ENCODE measurements around the gene ATG5. TPM values are rescaled to one million over a fixed set of nuclear protein-coding genes. Genes with fewer than 3 reads are reported as not detected.

Gene ATG5
- polyA plus RNA-seq, 1 donor (not counting 4 experiments of a cell fraction or from before 2014, with no cell fraction given): 60.0 TPM

DNA sequence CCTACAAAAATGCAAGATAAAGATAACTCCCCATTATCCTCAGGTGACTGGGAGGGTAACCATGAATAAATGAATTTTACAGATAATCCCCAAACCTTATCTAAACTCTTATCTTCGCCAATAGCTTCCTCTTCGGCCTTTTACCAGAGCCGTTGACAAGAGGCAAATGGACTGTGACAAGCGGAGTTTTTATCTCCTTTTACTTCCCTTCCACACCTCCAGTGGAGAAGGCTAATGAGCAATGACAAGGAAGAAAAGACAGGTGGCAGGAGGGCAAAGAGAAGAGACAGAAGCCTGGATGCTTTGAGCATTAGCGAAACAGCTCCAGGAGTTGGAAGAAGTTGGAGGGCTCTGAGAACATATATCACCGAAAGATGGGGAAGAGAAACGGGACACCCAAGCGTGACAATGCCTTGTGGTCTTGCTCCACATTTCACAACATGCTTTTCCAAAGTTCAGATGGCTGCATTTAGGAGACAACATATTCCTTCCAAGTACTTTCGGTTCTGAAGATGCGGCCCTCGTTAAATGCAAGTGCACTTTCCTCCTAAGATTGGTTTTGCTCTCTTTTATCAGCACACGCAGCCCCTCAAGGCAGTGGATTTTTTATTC, 170.2 kb downstream of the ATG5 start:
- Histone ChIP-seq H3K27me3 (ENCODE audit: control insufficient read depth, extremely low read depth, insufficient read depth, low read length) (no peaks in the 10 kb centered on the region), H3K9me1 (ENCODE audit: control insufficient read depth, extremely low read depth, insufficient read depth, low read length) (no peaks in the 10 kb centered on the region), H3K4me1 (ENCODE audit: control insufficient read depth, extremely low read depth, insufficient read depth, low read length) (peaks cover 13% of the 10 kb centered on the region), H2AFZ (ENCODE audit: control insufficient read depth, low read length) (no peak overlapping the region), H3K4me2 (ENCODE audit: control insufficient read depth, extremely low read depth, insufficient read depth, low read depth, low read length) (no peak overlapping the region), H3K36me3 (ENCODE audit: control insufficient read depth in 2 of 2, extremely low read depth in 1 of 2, insufficient read depth in 2 of 2, low read length in 2 of 2) (no peaks in the 10 kb centered on the region), H3K9ac (ENCODE audit: control insufficient read depth, extremely low read depth, insufficient read depth, low read length) (no peak overlapping the region), H3K9me3 (ENCODE audit: control insufficient read depth, low read depth, low read length) (no peaks in the 10 kb centered on the region), H3K79me2 (ENCODE audit: control insufficient read depth, insufficient read depth, low read length) (no peaks in the 10 kb centered on the region), H4K20me1 (ENCODE audit: control insufficient read depth, extremely low read depth, insufficient read depth, low read length) (no peaks in the 10 kb centered on the region), H3K27ac (ENCODE audit: control insufficient read depth, insufficient read depth, low read length) (no peak overlapping the region), H3K4me3 (ENCODE audit: control insufficient read depth in 2 of 3, extremely low read depth in 1 of 3, insufficient read depth in 2 of 3, low read depth in 1 of 3, low read length in 3 of 3) (no peak overlapping the region)
- dilution Hi-C loops (cut with MboI; ENCODE audit: extremely low pct_ligation_motif_present, low sequenced_read_pairs): no loop called here
- DNase-seq (ENCODE audit: low read depth, low spot score) (no peak), FAIRE-seq (no peak)
- no peak for TF ChIP-seq EZH2 (IDR thresholded peaks at IDR 0.05; ENCODE audit: low read length)

DNA sequence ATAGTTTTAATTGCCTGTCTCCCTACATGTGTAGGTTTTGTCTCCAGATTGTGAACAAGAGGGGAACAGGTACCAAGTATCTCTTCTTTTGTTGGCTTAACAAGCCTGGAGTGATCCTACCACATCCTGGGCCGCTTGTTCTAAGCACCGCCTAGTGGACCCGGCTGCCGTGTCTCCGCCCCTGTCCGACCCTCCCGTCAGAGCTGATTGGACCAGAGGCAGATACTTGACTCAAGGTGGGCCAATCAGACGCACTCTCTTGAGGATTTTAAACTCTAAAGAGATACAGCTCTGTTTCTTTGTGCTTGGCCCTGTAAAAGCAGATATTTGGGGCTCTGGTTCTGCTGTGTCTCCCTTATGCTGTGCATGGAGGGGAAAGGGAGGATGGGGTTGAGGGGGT, 171.2 kb downstream of the ATG5 start:
- dilution Hi-C loops (cut with MboI; ENCODE audit: extremely low pct_ligation_motif_present, low sequenced_read_pairs): no loop called here

More for the DNA sequence above, 171.2 kb downstream of the ATG5 start:
- no peaks in the 10 kb centered on the region for H4K20me1 ChIP-seq (ENCODE audit: control insufficient read depth, extremely low read depth, insufficient read depth, low read length)
- no peak overlapping the region for H3K4me2 ChIP-seq (ENCODE audit: control insufficient read depth, extremely low read depth, insufficient read depth, low read depth, low read length)
- H3K27me3 ChIP-seq (ENCODE audit: control insufficient read depth, extremely low read depth, insufficient read depth, low read length): no peaks in the 10 kb centered on the region
- H3K9me3 ChIP-seq (ENCODE audit: control insufficient read depth, low read depth, low read length): no peaks in the 10 kb centered on the region
- H3K4me1 ChIP-seq (ENCODE audit: control insufficient read depth, extremely low read depth, insufficient read depth, low read length): peaks cover 5% of the 10 kb centered on the region
- no peaks in the 10 kb centered on the region for H3K36me3 ChIP-seq (ENCODE audit: control insufficient read depth in 2 of 2, extremely low read depth in 1 of 2, insufficient read depth in 2 of 2, low read length in 2 of 2)
- no peak overlapping the region for H3K9ac ChIP-seq (ENCODE audit: control insufficient read depth, extremely low read depth, insufficient read depth, low read length)
- FAIRE-seq: no peak
- DNase-seq (ENCODE audit: low read depth, low spot score): no peak
- H3K9me1 ChIP-seq (ENCODE audit: control insufficient read depth, extremely low read depth, insufficient read depth, low read length): no peaks in the 10 kb centered on the region
- TF ChIP-seq EZH2 (IDR thresholded peaks at IDR 0.05; ENCODE audit: low read length): no peak
- TF ChIP-seq, protein P1, sequence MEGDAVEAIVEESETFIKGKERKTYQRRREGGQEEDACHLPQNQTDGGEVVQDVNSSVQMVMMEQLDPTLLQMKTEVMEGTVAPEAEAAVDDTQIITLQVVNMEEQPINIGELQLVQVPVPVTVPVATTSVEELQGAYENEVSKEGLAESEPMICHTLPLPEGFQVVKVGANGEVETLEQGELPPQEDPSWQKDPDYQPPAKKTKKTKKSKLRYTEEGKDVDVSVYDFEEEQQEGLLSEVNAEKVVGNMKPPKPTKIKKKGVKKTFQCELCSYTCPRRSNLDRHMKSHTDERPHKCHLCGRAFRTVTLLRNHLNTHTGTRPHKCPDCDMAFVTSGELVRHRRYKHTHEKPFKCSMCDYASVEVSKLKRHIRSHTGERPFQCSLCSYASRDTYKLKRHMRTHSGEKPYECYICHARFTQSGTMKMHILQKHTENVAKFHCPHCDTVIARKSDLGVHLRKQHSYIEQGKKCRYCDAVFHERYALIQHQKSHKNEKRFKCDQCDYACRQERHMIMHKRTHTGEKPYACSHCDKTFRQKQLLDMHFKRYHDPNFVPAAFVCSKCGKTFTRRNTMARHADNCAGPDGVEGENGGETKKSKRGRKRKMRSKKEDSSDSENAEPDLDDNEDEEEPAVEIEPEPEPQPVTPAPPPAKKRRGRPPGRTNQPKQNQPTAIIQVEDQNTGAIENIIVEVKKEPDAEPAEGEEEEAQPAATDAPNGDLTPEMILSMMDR (optimal IDR thresholded peaks at IDR 0.05 in 1 of 3, IDR thresholded peaks at IDR 0.05 in 1 of 3, conservative IDR thresholded peaks at IDR 0.05 in 1 of 3; ENCODE audit: extremely low read depth in 1 of 3, insufficient read depth in 2 of 3, low read length in 3 of 3): no peak
- no peak overlapping the region for H3K27ac ChIP-seq (ENCODE audit: control insufficient read depth, insufficient read depth, low read length)
- no peak overlapping the region for H2AFZ ChIP-seq (ENCODE audit: control insufficient read depth, low read length)
- no peak overlapping the region for H3K4me3 ChIP-seq (ENCODE audit: control insufficient read depth in 2 of 3, extremely low read depth in 1 of 3, insufficient read depth in 2 of 3, low read depth in 1 of 3, low read length in 3 of 3)
- H3K79me2 ChIP-seq (ENCODE audit: control insufficient read depth, insufficient read depth, low read length): no peaks in the 10 kb centered on the region

All from keratinocyte (primary cell).